GM18499 (cell line): ENCODE data around the gene OR6N2.

Experiments used
- ATAC-seq: cut with Tn5 transposase; IDR thresholded peaks from one replicate; pipeline ENCODE4 v1.9.1; 2021; ENCODE audit warnings: moderate number of reproducible peaks; ENCODE audit not compliant: insufficient read depth, unreplicated experiment

OR6N2 gene

GRCh38 chr1:158781104-158781503 lies at the start of gene OR6N2:
TSS of gene OR6N2 (minus strand) at chr1:158781204. CDS start at chr1:158777635, 3,569 bp downstream.
- no peak for ATAC-seq

GRCh38 chr1:158830074-158830677 lies 49.2 kb upstream of the OR6N2 start:
- ATAC-seq: peak; percentile 32

- ATAC-seq: no peak
Observed at GRCh38 chr1:158821723-158822122, 40.7 kb upstream of the OR6N2 start.

- ATAC-seq: peak; percentile 88
Observed at GRCh38 chr1:158819461-158820443, 38.7 kb upstream of the OR6N2 start.

GRCh38 chr1:158818975-158819431 lies 38.0 kb upstream of the OR6N2 start:
- ATAC-seq: no peak

- no peak for ATAC-seq
Observed at GRCh38 chr1:158818560-158818959, 37.6 kb upstream of the OR6N2 start.

- ATAC-seq: no peak
Observed at GRCh38 chr1:158814970-158815369, 34.0 kb upstream of the OR6N2 start.

- no peak for ATAC-seq
Observed at GRCh38 chr1:158813164-158813563, 32.2 kb upstream of the OR6N2 start.

- ATAC-seq: no peak
Observed at GRCh38 chr1:158812336-158812735, 31.3 kb upstream of the OR6N2 start.

GRCh38 chr1:158810311-158810710 lies 29.3 kb upstream of the OR6N2 start:
- no peak for ATAC-seq

GRCh38 chr1:158809862-158810261 lies 28.9 kb upstream of the OR6N2 start:
- ATAC-seq: no peak

- ATAC-seq: no peak
Observed at GRCh38 chr1:158809256-158809655, 28.3 kb upstream of the OR6N2 start.

GRCh38 chr1:158806916-158807536 lies 26.0 kb upstream of the OR6N2 start:
- ATAC-seq: no peak

- no peak for ATAC-seq
Observed at GRCh38 chr1:158803678-158804077, 22.7 kb upstream of the OR6N2 start.

- ATAC-seq: no peak
Observed at GRCh38 chr1:158801396-158801795, 20.4 kb upstream of the OR6N2 start.

GRCh38 chr1:158800526-158800925 lies 19.5 kb upstream of the OR6N2 start:
- ATAC-seq: no peak

- ATAC-seq: no peak
Observed at GRCh38 chr1:158799689-158800088, 18.7 kb upstream of the OR6N2 start.

GRCh38 chr1:158798531-158798930 lies 17.5 kb upstream of the OR6N2 start:
- no peak for ATAC-seq

- no peak for ATAC-seq
Observed at GRCh38 chr1:158794247-158794646, 13.2 kb upstream of the OR6N2 start.

- no peak for ATAC-seq
Observed at GRCh38 chr1:158793604-158794003, 12.6 kb upstream of the OR6N2 start.
